Neural cell (in vitro differentiated cells): ENCODE results near the gene MED13L. TPM values are rescaled to one million over a fixed set of nuclear protein-coding genes. Genes with fewer than 3 reads are reported as not detected.

ENCODE experiments used
- H2AFZ ChIP-seq: fragments of 200-600, 300-800 bp; sonication (generic), shearing (Covaris generic); 2 replicates; pipeline ENCODE4 v1.6.0; 2014; ENCODE audit warnings: low read depth, mild to moderate bottlenecking, antibody characterized with exemption, low read length, moderate library complexity
- H3F3A ChIP-seq: fragments of 200-600 bp; shearing (Covaris generic); 2 replicates; pipeline ENCODE4 v1.6.1; 2016; ENCODE audit warnings: mild to moderate bottlenecking, moderate library complexity, mixed read lengths, antibody characterized with exemption, low read length; ENCODE audit not compliant: insufficient read depth, poor library complexity, severe bottlenecking
- H3K27ac ChIP-seq: fragments of 200-600, 300-800 bp; sonication (generic), shearing (Covaris generic); 2 replicates; pipeline ENCODE4 v1.5.1; 2014; ENCODE audit warnings: mild to moderate bottlenecking, low read length, moderate library complexity
- H3K27me3 ChIP-seq: fragments of 300-800, 200-600 bp; sonication (generic), shearing (Covaris generic); 2 replicates; pipeline ENCODE4 v1.6.0; 2014; ENCODE audit warnings: mild to moderate bottlenecking, low read depth, low read length, moderate library complexity; ENCODE audit not compliant: insufficient read depth
- H3K36me3 ChIP-seq: fragments of 300-800, 200-600 bp; sonication (generic), shearing (Covaris generic); 2 replicates; pipeline ENCODE4 v1.5.1; 2014; ENCODE audit warnings: mild to moderate bottlenecking, antibody characterized with exemption, low read length, moderate library complexity; ENCODE audit not compliant: insufficient read depth
- H3K4me2 ChIP-seq: fragments of 300-800, 200-600 bp; sonication (generic), shearing (Covaris generic); 2 replicates; pipeline ENCODE4 v1.6.0; 2014; ENCODE audit warnings: mild to moderate bottlenecking, low read length
- H3K4me3 ChIP-seq: fragments of 300-800, 200-600 bp; sonication (generic), shearing (Covaris generic); 2 replicates; pipeline ENCODE4 v1.5.1; 2014; ENCODE audit warnings: mild to moderate bottlenecking, low read length, moderate library complexity
- H3K79me2 ChIP-seq: fragments of 200-600 bp; shearing (Covaris generic); replicated peaks from 2 replicates; pipeline ENCODE4 v1.6.0; 2014; ENCODE audit warnings: mild to moderate bottlenecking, low read length, moderate library complexity; ENCODE audit not compliant: insufficient read depth
- H3K9ac ChIP-seq: fragments of 300-800, 200-600 bp; sonication (generic), shearing (Covaris generic); 2 replicates; pipeline ENCODE4 v1.6.1; 2016; ENCODE audit warnings: mild to moderate bottlenecking, low read length, mixed read lengths
- H3K9me2 ChIP-seq: fragments of 200-600 bp; shearing (Covaris generic); 2 replicates; pipeline ENCODE4 v1.6.1; 2016; ENCODE audit warnings: mild to moderate bottlenecking, low read length, mixed read lengths; ENCODE audit not compliant: insufficient read depth
- H3K9me3 ChIP-seq: fragments of 200-600, 300-800 bp; sonication (generic), shearing (Covaris generic); 2 replicates; pipeline ENCODE4 v1.6.1; 2016; ENCODE audit warnings: mild to moderate bottlenecking, mixed run types, low read length, moderate library complexity, mixed read lengths
- H4K20me1 ChIP-seq: fragments of 200-600 bp; shearing (Covaris generic); 2 replicates; pipeline ENCODE4 v1.6.1; 2016; ENCODE audit warnings: mild to moderate bottlenecking, mixed run types; ENCODE audit not compliant: insufficient read depth
- EP300 ChIP-seq: fragments of 450-650 bp; conservative IDR thresholded peaks from 2 replicates; pipeline ENCODE4 v1.6.1; 2014; ENCODE audit warnings: antibody characterized with exemption, mild to moderate bottlenecking, moderate library complexity; ENCODE audit not compliant: poor library complexity, severe bottlenecking
- EZH2 ChIP-seq: fragments of 200-600, 300-800 bp; shearing (Covaris generic), sonication (generic); IDR thresholded peaks from 2 replicates; pipeline ENCODE4 v1.6.1; 2014; ENCODE audit warnings: antibody characterized with exemption, low read length, borderline replicate concordance, mild to moderate bottlenecking; ENCODE audit not compliant: insufficient read depth, poor library complexity, severe bottlenecking
- MXI1 ChIP-seq: fragments of 450-650 bp; conservative IDR thresholded peaks from 2 replicates; pipeline ENCODE4 v1.6.1; 2014; ENCODE audit warnings: antibody characterized with exemption, mild to moderate bottlenecking; ENCODE audit not compliant: poor library complexity, severe bottlenecking
- POLR2AphosphoS5 ChIP-seq: IDR thresholded peaks from 2 replicates; pipeline ENCODE4 v1.6.1; 2012
- RAD21 ChIP-seq: fragments of 450-650 bp; conservative IDR thresholded peaks from 2 replicates; pipeline ENCODE4 v1.6.1; 2014; ENCODE audit warnings: antibody characterized with exemption, mild to moderate bottlenecking, moderate library complexity
- SMC3 ChIP-seq: fragments of 450-650 bp; conservative IDR thresholded peaks from 2 replicates; pipeline ENCODE4 v1.6.1; 2014; ENCODE audit warnings: antibody characterized with exemption, mild to moderate bottlenecking, moderate library complexity; ENCODE audit not compliant: poor library complexity
- TAF1 ChIP-seq: IDR thresholded peaks from 2 replicates; pipeline ENCODE4 v1.6.1; 2012; ENCODE audit warnings: low read depth
- polyA plus RNA-seq: library from polyadenylated mRNA; depleted of rRNA; stranded (reverse); fragments of >200 nt; gene quantifications from 2 replicates; pipeline ENCODE4 v1.2.3, GENCODE V29; 2014
- TF ChIP-seq, protein P1 (sequence below): IDR thresholded peaks from 2 replicates; pipeline ENCODE4 v1.6.1; 2012; ENCODE audit warnings: borderline replicate concordance
- TF ChIP-seq, protein P2 (sequence below): fragments of 450-650 bp; IDR thresholded peaks from 2 replicates; pipeline ENCODE4 v1.5.1; 2014; ENCODE audit warnings: antibody characterized with exemption, mild to moderate bottlenecking, moderate library complexity; ENCODE audit not compliant: poor library complexity, severe bottlenecking

MED13L gene
- polyA plus RNA-seq, 1 donor from 2014 or later, result 38.9 TPM

DNA sequence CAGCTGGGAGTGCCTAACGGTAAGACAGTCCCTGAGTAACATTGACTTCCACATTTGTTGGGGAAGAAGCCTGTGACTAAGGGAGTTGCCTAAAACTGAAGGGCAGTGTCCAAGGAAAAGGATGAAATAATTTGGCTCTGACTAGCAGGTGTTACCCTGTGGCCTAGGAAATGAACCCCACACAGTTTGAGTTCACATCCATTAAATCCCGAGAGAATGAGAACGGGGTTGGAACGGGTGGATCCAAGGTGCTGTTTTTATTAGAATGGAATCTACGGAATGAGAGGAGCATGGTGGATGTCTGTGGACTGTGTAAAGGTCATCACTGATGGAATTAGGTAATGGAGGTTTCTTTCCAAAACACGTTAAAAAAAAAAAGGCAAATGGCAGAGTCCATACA is 324.0 kb downstream of the MED13L start:
- Histone ChIP-seq H3K27ac (no peak overlapping the region), H3K9ac (no peak overlapping the region), H3K4me2 (no peak overlapping the region), H3K4me3 (no peak overlapping the region), H3K9me3 (no peaks in the 10 kb centered on the region), H3K9me2 (no peaks in the 10 kb centered on the region), H3K36me3 (no peaks in the 10 kb centered on the region), H3K27me3 (no peaks in the 10 kb centered on the region), H4K20me1 (no peaks in the 10 kb centered on the region), H2AFZ (no peak overlapping the region), H3K79me2 (no peaks in the 10 kb centered on the region), H3F3A (no peaks in the 10 kb centered on the region)
- TF ChIP-seq POLR2AphosphoS5, result no peak
- TF ChIP-seq, protein P1, sequence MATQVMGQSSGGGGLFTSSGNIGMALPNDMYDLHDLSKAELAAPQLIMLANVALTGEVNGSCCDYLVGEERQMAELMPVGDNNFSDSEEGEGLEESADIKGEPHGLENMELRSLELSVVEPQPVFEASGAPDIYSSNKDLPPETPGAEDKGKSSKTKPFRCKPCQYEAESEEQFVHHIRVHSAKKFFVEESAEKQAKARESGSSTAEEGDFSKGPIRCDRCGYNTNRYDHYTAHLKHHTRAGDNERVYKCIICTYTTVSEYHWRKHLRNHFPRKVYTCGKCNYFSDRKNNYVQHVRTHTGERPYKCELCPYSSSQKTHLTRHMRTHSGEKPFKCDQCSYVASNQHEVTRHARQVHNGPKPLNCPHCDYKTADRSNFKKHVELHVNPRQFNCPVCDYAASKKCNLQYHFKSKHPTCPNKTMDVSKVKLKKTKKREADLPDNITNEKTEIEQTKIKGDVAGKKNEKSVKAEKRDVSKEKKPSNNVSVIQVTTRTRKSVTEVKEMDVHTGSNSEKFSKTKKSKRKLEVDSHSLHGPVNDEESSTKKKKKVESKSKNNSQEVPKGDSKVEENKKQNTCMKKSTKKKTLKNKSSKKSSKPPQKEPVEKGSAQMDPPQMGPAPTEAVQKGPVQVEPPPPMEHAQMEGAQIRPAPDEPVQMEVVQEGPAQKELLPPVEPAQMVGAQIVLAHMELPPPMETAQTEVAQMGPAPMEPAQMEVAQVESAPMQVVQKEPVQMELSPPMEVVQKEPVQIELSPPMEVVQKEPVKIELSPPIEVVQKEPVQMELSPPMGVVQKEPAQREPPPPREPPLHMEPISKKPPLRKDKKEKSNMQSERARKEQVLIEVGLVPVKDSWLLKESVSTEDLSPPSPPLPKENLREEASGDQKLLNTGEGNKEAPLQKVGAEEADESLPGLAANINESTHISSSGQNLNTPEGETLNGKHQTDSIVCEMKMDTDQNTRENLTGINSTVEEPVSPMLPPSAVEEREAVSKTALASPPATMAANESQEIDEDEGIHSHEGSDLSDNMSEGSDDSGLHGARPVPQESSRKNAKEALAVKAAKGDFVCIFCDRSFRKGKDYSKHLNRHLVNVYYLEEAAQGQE, result no peak
- TF ChIP-seq SMC3, result no peak
- TF ChIP-seq EZH2, result no peak

DNA sequence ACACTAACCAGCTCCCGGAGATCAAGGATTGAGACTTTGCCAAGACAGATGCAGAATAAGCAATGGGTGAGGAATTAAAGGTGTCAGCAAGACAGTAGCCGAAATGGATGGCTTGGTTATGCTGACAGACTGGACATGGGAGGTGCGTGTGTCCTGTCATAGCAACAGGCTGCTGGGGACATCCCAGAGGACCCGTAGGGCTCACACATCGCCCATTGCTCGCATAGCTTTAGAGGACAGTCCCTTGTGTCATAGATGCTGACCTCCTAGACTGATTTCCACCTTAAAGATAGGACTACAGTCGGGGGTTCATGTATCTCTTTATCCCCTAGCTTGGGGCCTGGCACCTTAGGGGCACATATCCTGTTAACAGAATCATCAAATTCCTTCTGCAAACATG is 324.5 kb downstream of the MED13L start:
- Histone ChIP-seq H3K79me2 (no peaks in the 10 kb centered on the region), H3K4me3 (no peak overlapping the region)

More for the DNA sequence above, 324.5 kb downstream of the MED13L start:
- no peak for TF ChIP-seq TAF1
- no peak for TF ChIP-seq EP300
- no peak for TF ChIP-seq RAD21
- TF ChIP-seq EZH2, result no peak
- TF ChIP-seq, protein P1, result no peak
- no peak for TF ChIP-seq POLR2AphosphoS5
- TF ChIP-seq, protein P2, sequence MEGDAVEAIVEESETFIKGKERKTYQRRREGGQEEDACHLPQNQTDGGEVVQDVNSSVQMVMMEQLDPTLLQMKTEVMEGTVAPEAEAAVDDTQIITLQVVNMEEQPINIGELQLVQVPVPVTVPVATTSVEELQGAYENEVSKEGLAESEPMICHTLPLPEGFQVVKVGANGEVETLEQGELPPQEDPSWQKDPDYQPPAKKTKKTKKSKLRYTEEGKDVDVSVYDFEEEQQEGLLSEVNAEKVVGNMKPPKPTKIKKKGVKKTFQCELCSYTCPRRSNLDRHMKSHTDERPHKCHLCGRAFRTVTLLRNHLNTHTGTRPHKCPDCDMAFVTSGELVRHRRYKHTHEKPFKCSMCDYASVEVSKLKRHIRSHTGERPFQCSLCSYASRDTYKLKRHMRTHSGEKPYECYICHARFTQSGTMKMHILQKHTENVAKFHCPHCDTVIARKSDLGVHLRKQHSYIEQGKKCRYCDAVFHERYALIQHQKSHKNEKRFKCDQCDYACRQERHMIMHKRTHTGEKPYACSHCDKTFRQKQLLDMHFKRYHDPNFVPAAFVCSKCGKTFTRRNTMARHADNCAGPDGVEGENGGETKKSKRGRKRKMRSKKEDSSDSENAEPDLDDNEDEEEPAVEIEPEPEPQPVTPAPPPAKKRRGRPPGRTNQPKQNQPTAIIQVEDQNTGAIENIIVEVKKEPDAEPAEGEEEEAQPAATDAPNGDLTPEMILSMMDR, result no peak
- no peak for TF ChIP-seq MXI1
- Histone ChIP-seq H4K20me1 (no peaks in the 10 kb centered on the region), H3F3A (no peaks in the 10 kb centered on the region), H3K9ac (no peak overlapping the region), H3K9me3 (no peaks in the 10 kb centered on the region), H3K27me3 (no peaks in the 10 kb centered on the region), H3K9me2 (no peaks in the 10 kb centered on the region), H3K36me3 (no peaks in the 10 kb centered on the region), H2AFZ (no peak overlapping the region), H3K27ac (no peak overlapping the region), H3K4me2 (no peak overlapping the region)
